ENCODE measurements around the gene ZSCAN23. TPM values are rescaled to one million over a fixed set of nuclear protein-coding genes. Genes with fewer than 3 reads are reported as not detected.
A peak's percentile ranks its signal among the peaks of the same experiment; 100 is the strongest.

ZSCAN23 gene
- total RNA-seq, 2 donors from 2014 or later = 2.3 to 8.3 TPM

GRCh38 chr6:28400122-28400451 lies 43.2 kb downstream of the ZSCAN23 start:
- H3K27ac ChIP-seq = peak overlapping the region in 2 of 4 donors; percentile 22 to 54
- H3K4me1 ChIP-seq = peaks cover 24% of the 10 kb centered on the region
- TF ChIP-seq CTCF (IDR thresholded peaks at IDR 0.05) (no peak), POLR2A (IDR thresholded peaks at IDR 0.05) (no peak)
- no peaks in the 10 kb centered on the region for H3K36me3 ChIP-seq (replicated peaks in 1 of 2; ENCODE audit: insufficient read depth in 1 of 2, low read depth in 2 of 2)
- H3K4me3 ChIP-seq = peak overlapping the region in 1 of 2 donors; percentile 69
- intact Hi-C loops (cut with DNase I) = no loop called here
- 13 to 25% methylated on average over 8 of the region's 8 CpGs for WGBS, 2 donors
- DNase-seq = no peak
- ATAC-seq = no peak
- H3K27me3 ChIP-seq = no peaks in the 10 kb centered on the region
- H3K9me3 ChIP-seq = no peaks in the 10 kb centered on the region

GRCh38 chr6:28399350-28400121 lies 43.8 kb downstream of the ZSCAN23 start, which contains the start of gene ZSCAN12:
Gene ZSCAN12, minus strand, starts transcription at chr6:28399747. Its CDS starts 1,342 bp downstream, at chr6:28398405.
- intact Hi-C loops (cut with DNase I) = no loop called here
- WGBS, 2 donors = 1% methylated on average over 29 to 49 of the region's 49 CpGs
- Histone ChIP-seq H3K27me3 (no peaks in the 10 kb centered on the region), H3K27ac (peak within 1 kb of the TSS in 3 of 4 donors; percentile 35 to 54 (median 45)), H3K4me3 (peak within 1 kb of the TSS; percentile 49 to 69), H3K4me1 (peaks cover 24% of the 10 kb centered on the region), H3K9me3 (no peaks in the 10 kb centered on the region), H3K36me3 (replicated peaks in 1 of 2; ENCODE audit: insufficient read depth in 1 of 2, low read depth in 2 of 2) (no peaks in the 10 kb centered on the region)
- peak; percentile 76 to 84 (median 82) for DNase-seq
- peak in 5 of 7 experiments; percentile 37 to 66 (median 64) for TF ChIP-seq CTCF (IDR thresholded peaks at IDR 0.05)
- peak in 2 of 3 donors; percentile 28 to 49 for TF ChIP-seq POLR2A (IDR thresholded peaks at IDR 0.05)
- ATAC-seq = peak; percentile 98

GRCh38 chr6:28395918-28396317 lies 47.4 kb downstream of the ZSCAN23 start:
- TF ChIP-seq POLR2A (IDR thresholded peaks at IDR 0.05) (no peak), CTCF (IDR thresholded peaks at IDR 0.05) (no peak)
- DNase-seq (no peak), ATAC-seq (no peak)
- Histone ChIP-seq H3K4me3 (no peak overlapping the region), H3K4me1 (peaks cover 24% of the 10 kb centered on the region), H3K9me3 (no peaks in the 10 kb centered on the region), H3K36me3 (replicated peaks in 1 of 2; ENCODE audit: insufficient read depth in 1 of 2, low read depth in 2 of 2) (peaks cover 0 to 4% of the 10 kb centered on the region in 2 donors), H3K27me3 (no peaks in the 10 kb centered on the region), H3K27ac (no peak overlapping the region)
- intact Hi-C loops (cut with DNase I) = no loop called here
- WGBS, 2 donors = 92 to 93% methylated on average over 4 of the region's 4 CpGs

- H3K36me3 ChIP-seq (replicated peaks in 1 of 2; ENCODE audit: insufficient read depth in 1 of 2, low read depth in 2 of 2) = peaks cover 6 to 12% of the 10 kb centered on the region in 2 donors
- H3K4me3 ChIP-seq = no peak overlapping the region
- WGBS, 2 donors = 93 to 94% methylated on average over 5 of the region's 5 CpGs
- DNase-seq (no peak), ATAC-seq (no peak)
- peaks cover 24% of the 10 kb centered on the region for H3K4me1 ChIP-seq
- H3K9me3 ChIP-seq = no peaks in the 10 kb centered on the region
- intact Hi-C loops (cut with DNase I) = no loop called here
- no peaks in the 10 kb centered on the region for H3K27me3 ChIP-seq
- no peak overlapping the region for H3K27ac ChIP-seq
- TF ChIP-seq CTCF (IDR thresholded peaks at IDR 0.05) = peak in 2 of 7 experiments; percentile 17 to 24
- no peak for TF ChIP-seq POLR2A (IDR thresholded peaks at IDR 0.05)
Measured at GRCh38 chr6:28393912-28394662, 49.2 kb downstream of the ZSCAN23 start.

Measured in body of pancreas (tissue), 4 donors.